Adipocyte (in vitro differentiated cells): ENCODE results near the gene KRTAP9-9.
"Not testable (repeated sequence)": the region's sequence is repeated elsewhere in the genome, so short reads cannot be mapped to it uniquely, and the experiment has no call there.

Experiments
- DNase-seq: peaks from one replicate; pipeline ENCODE4 v3.0.0-alpha.2; 2015; ENCODE audit warnings: low read depth
- H3K27me3 ChIP-seq: replicated peaks from 2 replicates; pipeline ENCODE4 v1.7.0; 2013; ENCODE audit warnings: mild to moderate bottlenecking, low read length, moderate library complexity; ENCODE audit not compliant: control insufficient read depth, insufficient read depth
- H3K36me3 ChIP-seq: 2 replicates; pipeline ENCODE4 v1.7.0; 2013; ENCODE audit warnings: low read length, mild to moderate bottlenecking, moderate library complexity; ENCODE audit not compliant: control insufficient read depth, insufficient read depth, severe bottlenecking
- H3K4me1 ChIP-seq: 2 replicates; pipeline ENCODE4 v1.7.0; 2013; ENCODE audit warnings: mild to moderate bottlenecking, low read length, moderate library complexity; ENCODE audit not compliant: control insufficient read depth, insufficient read depth
- H3K4me3 ChIP-seq: 2 replicates; pipeline ENCODE4 v1.7.0; 2013; ENCODE audit warnings: mild to moderate bottlenecking, low read length, moderate library complexity
- H3K9ac ChIP-seq: 2 replicates; pipeline ENCODE4 v1.7.0; 2013; ENCODE audit warnings: mild to moderate bottlenecking, low read length, moderate library complexity
- H3K9me3 ChIP-seq: 2 replicates; pipeline ENCODE4 v1.7.0; 2013; ENCODE audit warnings: mild to moderate bottlenecking, low read length, moderate library complexity; ENCODE audit not compliant: control insufficient read depth

KRTAP9-9 gene

GRCh38 chr17:41267711-41268110, 12.5 kb downstream of the KRTAP9-9 start:
- Histone ChIP-seq H3K4me1 (no peaks in the 10 kb centered on the region), H3K9ac (no peak overlapping the region), H3K27me3 (peaks cover 7% of the 10 kb centered on the region), H3K36me3 (no peaks in the 10 kb centered on the region), H3K4me3 (no peak overlapping the region), H3K9me3 (no peaks in the 10 kb centered on the region)
- no peak for DNase-seq

- H3K4me3 ChIP-seq, H3K9me3 ChIP-seq, H3K36me3 ChIP-seq, DNase-seq, H3K4me1 ChIP-seq, H3K9ac ChIP-seq, H3K27me3 ChIP-seq: not testable (repeated sequence)
These were observed 16.1 kb downstream of the KRTAP9-9 start for GRCh38 chr17:41271323-41271722.

DNA sequence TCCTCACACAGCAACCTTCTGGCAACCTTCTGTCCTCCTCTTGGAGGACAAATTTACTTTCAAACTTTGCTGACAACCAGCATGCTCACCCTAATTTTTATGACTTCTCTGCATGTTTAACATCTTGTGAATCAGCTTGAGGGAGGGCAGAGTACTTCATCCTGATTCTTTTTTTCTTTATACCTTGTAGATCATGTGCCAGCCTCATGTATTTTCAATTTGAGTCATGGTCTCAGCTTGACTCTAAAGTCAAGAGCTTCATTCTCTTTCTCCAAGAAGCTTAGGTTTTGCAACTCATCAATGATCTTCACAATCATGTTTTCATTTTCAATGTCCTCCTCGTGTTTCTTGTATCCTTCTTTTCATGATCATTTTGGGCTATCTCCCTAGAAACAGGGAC, 16.7 kb downstream of the KRTAP9-9 start:
- Histone ChIP-seq H3K4me3 (no peak overlapping the region), H3K9ac (no peak overlapping the region), H3K9me3 (no peaks in the 10 kb centered on the region), H3K36me3 (no peaks in the 10 kb centered on the region), H3K4me1 (no peaks in the 10 kb centered on the region), H3K27me3 (peaks cover 6% of the 10 kb centered on the region)
- DNase-seq = no peak

DNA sequence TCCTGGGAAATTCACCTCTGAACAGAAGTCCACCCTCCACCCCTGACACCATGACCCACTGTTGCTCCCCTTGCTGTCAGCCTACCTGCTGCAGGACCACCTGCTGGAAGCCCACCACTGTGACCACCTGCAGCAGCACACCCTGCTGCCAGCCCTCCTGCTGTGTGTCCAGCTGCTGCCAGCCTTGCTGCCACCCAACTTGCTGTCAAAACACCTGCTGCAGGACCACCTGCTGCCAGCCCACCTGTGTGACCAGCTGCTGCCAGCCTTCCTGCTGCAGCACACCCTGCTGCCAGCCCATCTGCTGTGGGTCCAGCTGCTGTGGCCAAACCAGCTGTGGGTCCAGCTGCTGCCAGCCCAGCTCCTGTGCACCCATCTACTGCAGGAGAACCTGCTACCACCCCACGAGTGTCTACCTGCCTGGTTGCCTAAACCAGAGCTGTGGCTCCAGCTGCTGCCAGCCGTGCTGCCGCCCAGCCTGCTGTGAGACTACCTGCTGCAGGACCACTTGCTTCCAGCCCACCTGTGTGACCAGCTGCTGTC, 20.5 kb downstream of the KRTAP9-9 start, which contains the start of gene KRTAP9-7:
KRTAP9-7 (plus strand) TSS at position 51 of the 543 bp plus-strand sequence; CDS start at position 51, 0 bp downstream.
- not testable (repeated sequence) for H3K9ac ChIP-seq, DNase-seq, H3K36me3 ChIP-seq, H3K4me1 ChIP-seq, H3K27me3 ChIP-seq, H3K9me3 ChIP-seq, H3K4me3 ChIP-seq

DNA sequence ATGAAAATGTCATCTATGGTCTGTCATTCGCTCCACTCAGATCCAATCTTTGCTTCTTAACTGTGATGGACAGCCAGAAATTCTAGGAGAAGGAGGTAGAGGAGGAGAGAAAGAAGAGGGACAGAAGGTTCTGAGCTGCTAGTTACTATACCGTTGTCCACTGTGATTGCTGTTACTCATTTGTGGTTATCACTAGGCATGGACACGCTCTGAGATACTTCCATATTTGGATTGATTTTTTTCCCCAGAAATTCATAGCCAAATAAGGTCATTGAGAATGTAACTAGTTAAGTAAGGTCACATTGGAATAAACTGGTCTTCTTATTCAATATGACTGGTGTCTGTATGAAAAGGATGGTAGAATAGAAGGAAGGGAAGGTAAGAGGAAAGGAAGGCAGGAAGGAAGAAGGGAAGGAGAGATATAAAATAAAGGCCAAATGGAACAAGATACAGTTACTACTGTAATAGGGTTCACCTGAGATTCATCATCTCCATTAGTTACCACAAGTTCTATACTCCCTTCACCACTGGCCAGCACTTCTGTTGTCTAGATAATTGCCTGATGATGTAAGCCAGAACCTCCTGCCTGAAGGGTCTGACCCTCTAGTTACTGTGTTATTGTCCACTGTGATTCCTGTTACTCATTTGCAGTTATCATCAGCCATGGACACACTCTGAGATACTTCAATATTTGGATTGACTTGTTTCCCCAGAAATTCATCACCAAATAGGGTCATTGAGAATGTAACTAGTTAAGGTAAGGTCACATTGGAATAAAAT, 23.2 kb downstream of the KRTAP9-9 start:
- DNase-seq = no peak
- Histone ChIP-seq H3K4me1 (no peaks in the 10 kb centered on the region), H3K4me3 (no peak overlapping the region), H3K9ac (no peak overlapping the region), H3K36me3 (no peaks in the 10 kb centered on the region), H3K9me3 (no peaks in the 10 kb centered on the region), H3K27me3 (peaks cover 6% of the 10 kb centered on the region)

- Histone ChIP-seq H3K4me3 (no peak overlapping the region), H3K36me3 (no peaks in the 10 kb centered on the region), H3K9me3 (no peaks in the 10 kb centered on the region), H3K9ac (no peak overlapping the region), H3K27me3 (no peaks in the 10 kb centered on the region), H3K4me1 (peaks cover 6% of the 10 kb centered on the region)
- DNase-seq = no peak
These were observed 28.9 kb downstream of the KRTAP9-9 start for GRCh38 chr17:41284043-41284442.

DNA sequence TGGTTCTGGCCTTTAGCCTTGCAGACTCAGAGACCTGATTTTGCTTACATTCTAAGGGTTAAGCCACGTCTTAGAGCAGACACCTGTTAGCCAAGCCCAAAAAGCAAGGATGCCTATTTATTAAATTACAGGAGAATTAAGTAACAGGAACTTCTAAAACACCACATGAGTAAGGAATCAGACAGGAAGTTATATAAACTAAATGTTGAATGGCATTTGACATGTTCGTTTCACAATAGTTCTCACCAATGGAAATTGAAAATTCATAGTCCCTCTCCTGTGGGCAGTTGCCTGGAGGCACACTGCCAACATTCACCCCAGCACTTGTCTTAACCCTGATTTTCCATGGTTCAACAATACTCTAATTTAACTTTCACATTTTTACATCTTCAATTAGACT, 29.4 kb downstream of the KRTAP9-9 start:
- H3K9me3 ChIP-seq = no peaks in the 10 kb centered on the region
- H3K36me3 ChIP-seq = no peaks in the 10 kb centered on the region
- peaks cover 6% of the 10 kb centered on the region for H3K4me1 ChIP-seq
- H3K27me3 ChIP-seq = no peaks in the 10 kb centered on the region
- no peak overlapping the region for H3K4me3 ChIP-seq
- no peak for DNase-seq
- no peak overlapping the region for H3K9ac ChIP-seq

GRCh38 chr17:41287050-41287449, 31.9 kb downstream of the KRTAP9-9 start:
- Histone ChIP-seq H3K9me3 (no peaks in the 10 kb centered on the region), H3K36me3 (no peaks in the 10 kb centered on the region), H3K9ac (no peak overlapping the region), H3K4me1 (peaks cover 6% of the 10 kb centered on the region), H3K27me3 (peaks cover 2% of the 10 kb centered on the region), H3K4me3 (no peak overlapping the region)
- DNase-seq = no peak

GRCh38 chr17:41294016-41294415, 38.8 kb downstream of the KRTAP9-9 start:
- no peak for DNase-seq
- Histone ChIP-seq H3K9me3 (no peaks in the 10 kb centered on the region), H3K4me3 (no peak overlapping the region), H3K9ac (no peak overlapping the region), H3K36me3 (no peaks in the 10 kb centered on the region), H3K4me1 (no peaks in the 10 kb centered on the region), H3K27me3 (peaks cover 2% of the 10 kb centered on the region)

DNA sequence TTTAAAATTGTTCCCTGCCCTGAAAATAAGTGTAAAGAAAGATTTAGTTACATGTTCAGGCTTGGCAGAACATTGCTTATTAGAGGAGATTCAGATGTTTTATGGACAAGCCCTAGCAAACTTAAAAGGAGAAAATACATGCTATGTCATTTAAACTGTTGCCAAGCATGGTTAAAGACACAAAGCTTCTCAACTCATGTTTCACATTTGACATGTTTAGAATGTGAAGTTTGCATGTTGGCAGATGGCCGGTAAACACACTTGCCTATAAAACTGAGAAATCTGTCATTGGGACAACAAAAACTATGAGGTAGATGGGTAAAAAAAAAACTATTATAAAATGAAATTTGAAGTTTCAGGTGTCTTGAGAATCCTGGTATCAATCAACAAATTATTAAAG, 41.7 kb downstream of the KRTAP9-9 start:
- H3K4me3 ChIP-seq = no peak overlapping the region
- H3K27me3 ChIP-seq = peaks cover under 1% of the 10 kb centered on the region
- H3K36me3 ChIP-seq = no peaks in the 10 kb centered on the region
- H3K9ac ChIP-seq = no peak overlapping the region
- no peak for DNase-seq
- H3K9me3 ChIP-seq = no peaks in the 10 kb centered on the region
- H3K4me1 ChIP-seq = peaks cover 4% of the 10 kb centered on the region

GRCh38 chr17:41298458-41299135, 43.4 kb downstream of the KRTAP9-9 start:
- Histone ChIP-seq H3K9me3 (no peaks in the 10 kb centered on the region), H3K9ac (no peak overlapping the region), H3K4me1 (peaks cover 4% of the 10 kb centered on the region), H3K4me3 (no peak overlapping the region), H3K36me3 (no peaks in the 10 kb centered on the region), H3K27me3 (no peaks in the 10 kb centered on the region)
- no peak for DNase-seq
